K562 (cell line): ENCODE data around the gene LIX1L. TPM values are rescaled to one million over a fixed set of nuclear protein-coding genes. Genes with fewer than 3 reads are reported as not detected.
A peak's percentile ranks its signal among the peaks of the same experiment; 100 is the strongest.

Experiments used
- ATAC-seq: fragments of 200-7000 bp; cut with Tn5 transposase; 3 replicates; pipeline ENCODE4 v1.9.1; 2020; ENCODE audit warnings: moderate library complexity
- BruUV-seq: library from RNA; stranded (reverse); fragments of 400-500 nt; replicated peaks from 2 replicates; lab custom pipeline; 2021; lab: Mats Ljungman, UMichigan
- CTCF ChIA-PET: fragments of 300-600 bp; formaldehyde crosslinking; extraction: SDS; loops from one replicate; lab custom pipeline; 2021; ENCODE audit warnings: low intra/inter-chr PET ratio; lab: Yijun Ruan, JAX
- POLR2A ChIA-PET: fragments of 300-600, 350-650 bp; sonication (Branson Sonifier 250); formaldehyde crosslinking; extraction: SDS; loops from one replicate; lab custom pipeline; 2021; ENCODE audit warnings: antibody characterized with exemption, inconsistent platforms; lab: Yijun Ruan, JAX
- DNase-seq, 4 experiments: peaks; one replicate each; pipeline versions ENCODE4 v3.0.0 to v3.0.0-alpha.2; 2011 to 2018; ENCODE audit warnings: low spot score in 3 of 4, mixed read lengths in 3 of 4; ENCODE audit errors: extremely low read depth in 1 of 4
- FAIRE-seq: peaks from 2 replicates; lab custom pipeline; 2011; peaks lifted over from hg19 to GRCh38; lab: Jason Lieb, UNC
- H2AFZ ChIP-seq: 2 replicates; pipeline ENCODE4 v1.6.0; 2011; ENCODE audit warnings: low read depth, low read length, control low read depth, inconsistent platforms
- H3K27ac ChIP-seq: fragments of 200-600 bp; 3 replicates; pipeline ENCODE4 v1.8.0; 2011; ENCODE audit warnings: low read depth, mild to moderate bottlenecking, control low read depth, inconsistent platforms, low read length, moderate library complexity, mixed read lengths; ENCODE audit errors: extremely low read depth
- H3K27me3 ChIP-seq, 2 experiments: fragments of 300-600 bp in 1 of 2; 2 replicates in 1 of 2; 3 replicates in 1 of 2; pipeline versions ENCODE4 v1.6.0 to v1.8.0; 2011; ENCODE audit warnings: inconsistent platforms in 2 of 2, low read length in 2 of 2, mild to moderate bottlenecking in 1 of 2, mixed read lengths in 1 of 2, moderate library complexity in 1 of 2; ENCODE audit not compliant: control insufficient read depth in 2 of 2, insufficient read depth in 2 of 2
- H3K36me3 ChIP-seq: fragments of 300-600 bp; 3 replicates; pipeline ENCODE4 v1.8.0; 2011; ENCODE audit warnings: mild to moderate bottlenecking, low read length, inconsistent platforms; ENCODE audit not compliant: control insufficient read depth, insufficient read depth
- H3K4me1 ChIP-seq, 2 experiments: fragments of 200-600 bp in 1 of 2; replicated peaks in 1 of 2; 2 replicates in 1 of 2; 3 replicates in 1 of 2; pipeline versions ENCODE4 v1.5.1 to v1.8.0; 2011; ENCODE audit warnings: inconsistent platforms in 2 of 2, low read length in 2 of 2, mild to moderate bottlenecking in 1 of 2, mixed read lengths in 1 of 2, moderate library complexity in 1 of 2; ENCODE audit not compliant: control insufficient read depth in 2 of 2, insufficient read depth in 2 of 2
- H3K4me2 ChIP-seq: 2 replicates; pipeline ENCODE4 v1.6.1; 2011; ENCODE audit warnings: low read length, control low read depth, inconsistent platforms, mixed read lengths; ENCODE audit not compliant: insufficient read depth
- H3K4me3 ChIP-seq: fragments of 200-600 bp; sonication (generic), shearing (Covaris generic); 2 replicates; pipeline ENCODE4 v1.5.1; 2016; ENCODE audit warnings: control low read depth, inconsistent platforms
- H3K79me2 ChIP-seq: fragments of 200-600 bp; 3 replicates; pipeline ENCODE4 v1.8.0; 2011; ENCODE audit warnings: low read length, inconsistent platforms; ENCODE audit not compliant: control insufficient read depth, insufficient read depth
- H3K9ac ChIP-seq, 2 experiments: 2 replicates each; pipeline versions ENCODE4 v1.6.0 to v1.6.1; 2011; ENCODE audit warnings: low read depth in 2 of 2, low read length in 2 of 2, control low read depth in 1 of 2, inconsistent platforms in 1 of 2, mild to moderate bottlenecking in 1 of 2, mixed read lengths in 1 of 2; ENCODE audit not compliant: insufficient read depth in 1 of 2
- H3K9me1 ChIP-seq: one replicate; pipeline ENCODE4 v1.6.0; 2011; ENCODE audit warnings: inconsistent platforms, mild to moderate bottlenecking, low read length, moderate library complexity; ENCODE audit not compliant: control insufficient read depth, insufficient read depth
- H3K9me3 ChIP-seq: replicated peaks from 2 replicates; pipeline ENCODE4 v1.5.1; 2011; ENCODE audit warnings: low read depth, low read length, inconsistent platforms; ENCODE audit not compliant: control insufficient read depth, insufficient read depth
- H4K20me1 ChIP-seq: replicated peaks from 2 replicates; pipeline ENCODE4 v1.6.1; 2011; ENCODE audit warnings: low read length, inconsistent platforms, mixed read lengths; ENCODE audit not compliant: control insufficient read depth, insufficient read depth
- GTF2E2 ChIP-seq: fragments of 200-800 bp; sonication (Bioruptor generic); IDR thresholded peaks from 2 replicates; pipeline ENCODE4 v1.6.1; 2016; ENCODE audit warnings: missing genetic modification characterization, missing compliant biosample characterization
- NCOA2 ChIP-seq, 2 experiments: fragments of 450-650 bp; IDR thresholded peaks; 2 replicates each; pipeline ENCODE4 v1.6.1; 2018; ENCODE audit warnings: mild to moderate bottlenecking in 2 of 2, moderate library complexity in 1 of 2; ENCODE audit not compliant: partially characterized antibody in 2 of 2
- PHB ChIP-seq: fragments of 250-450 bp; sonication (Bioruptor Pico); IDR thresholded peaks from 2 replicates; pipeline ENCODE4 v1.5.0; 2021
- WGBS: fragments of 100-300 bp; shearing (Covaris generic); methylation state at CpG from one replicate; pipeline ENCODE4 v1.1.6; 2016; ENCODE audit warnings: low coverage, mixed read lengths; ENCODE audit not compliant: insufficient coverage; ENCODE audit errors: missing lambda C conversion rate; 5-methylcytosine and 5-hydroxymethylcytosine counted together
- in situ Hi-C: fragments of 300-500 bp; cut with MboI; formaldehyde crosslinking; loops from 4 replicates; pipeline ENCODE4 v1.15.0; 2018; ENCODE audit warnings: inconsistent platforms, mixed read lengths
- intact Hi-C: fragments of 100-400 bp; cut with micrococcal nuclease; formaldehyde crosslinking; loops from 2 replicates; pipeline ENCODE4 v1.14.2; 2022
- polyA plus RNA-seq, 8 experiments: library from polyadenylated mRNA; depleted of rRNA in 4 of 8; stranded (reverse) in 5 of 8; unstranded in 3 of 8; fragments of >200 nt; fragmentation: Nextera tagmentation in 2 of 8; fragmentation: Illumina TruSeq in 1 of 8; extraction: Ambion mirVana in 2 of 8; extraction: Trizol in 1 of 8; gene quantifications; 2 replicates each; pipeline versions ENCODE4 v1.2.1 to v1.2.3, GENCODE V29; 2011 to 2014; ENCODE audit warnings: inconsistent platforms in 1 of 8, missing spikeins in 1 of 8
- total RNA-seq, 7 experiments: library from RNA; depleted of rRNA in 6 of 7; stranded (reverse); fragments of >200 nt in 6 of 7; fragmentation: Illumina TruSeq in 2 of 7; extraction: Trizol in 2 of 7; gene quantifications; 2 replicates each; pipeline versions ENCODE4 v1.2.1 to v1.2.3, GENCODE V29; 2011 to 2021; ENCODE audit warnings: low replicate concordance in 1 of 7

LIX1L gene
- total and polyA plus RNA-seq, 9 of the 15 experiments (the other 6 are each of a cell fraction or from before 2014, with no cell fraction given) = 4.6 to 26.5 (median 12.5) TPM

GRCh38 chr1:145985129-145985501 lies 27.3 kb upstream of the LIX1L start (continued):
- no peak for TF ChIP-seq NCOA2 (IDR thresholded peaks at IDR 0.05; ENCODE audit: partially characterized antibody in 2 of 2)

GRCh38 chr1:145983960-145984830 lies 26.4 kb upstream of the LIX1L start:
- no peaks in the 10 kb centered on the region for H3K9me3 ChIP-seq
- TF ChIP-seq PHB (CRISPR knock-in tag) (no peak), GTF2E2 (0 out of 2 replicates have a peak, but pooled peaks have one; percentile 13)
- TF ChIP-seq, all 486 proteins: peak for 1
- in situ Hi-C loops = no loop called here
- H3K9me1 ChIP-seq = no peaks in the 10 kb centered on the region
- no TSS peak for BruUV-seq
- H3K27ac ChIP-seq = 0 out of 3 replicates have a peak overlapping the region, but pooled peaks have one; percentile 57
- intact Hi-C loops = no loop called here
- H3K4me2 ChIP-seq = no peak overlapping the region
- H3K4me3 ChIP-seq = no peak overlapping the region
- peaks cover 21 to 65% of the 10 kb centered on the region in 2 experiments for H3K4me1 ChIP-seq
- ChIA-PET POLR2A (interaction anchor here (0.6 to 15.5 kb wide), 6 partner anchors 9 to 156 kb away, joined by 3 to 320 read pairs (median 5); partner anchors contain the start of genes RBM8A and TXNIP), CTCF (no interaction called here)
- H3K27me3 ChIP-seq = no peaks in the 10 kb centered on the region
- peak overlapping the region in 1 of 2 experiments; percentile 38; a peak in 1 of 4 replicates for H3K9ac ChIP-seq
- peaks cover 8% of the 10 kb centered on the region; the same call in 2 of the 3 replicates for H3K79me2 ChIP-seq
- FAIRE-seq = no peak
- WGBS = 84% methylated on average over 12 of the region's 12 CpGs
- no peak for ATAC-seq
- no peaks in the 10 kb centered on the region for H4K20me1 ChIP-seq
- H3K36me3 ChIP-seq = no peaks in the 10 kb centered on the region; the same call in 2 of the 3 replicates
- DNase-seq = no peak
- H2AFZ ChIP-seq = no peak overlapping the region
